LNCaP clone FGC (cell line): ENCODE data around the gene FTSJ3.

ENCODE experiments used
- DNase-seq: peaks from one replicate; pipeline ENCODE4 v3.0.0-alpha.2; 2011; ENCODE audit warnings: low read depth
- H3K4me3 ChIP-seq: 2 replicates; pipeline ENCODE4 v1.5.1; 2011; ENCODE audit warnings: mild to moderate bottlenecking, low read depth, low read length, control low read depth
- TF ChIP-seq, protein P1 (sequence below): IDR thresholded peaks from 2 replicates; pipeline ENCODE4 v1.5.1; 2012; ENCODE audit warnings: mild to moderate bottlenecking; ENCODE audit not compliant: control insufficient read depth, insufficient read depth; ENCODE audit errors: extremely low read depth

FTSJ3 gene

GRCh38 chr17:63840591-63841349 is 13.3 kb upstream of the FTSJ3 start:
- peak overlapping the region; percentile 94 for H3K4me3 ChIP-seq
- no peak for DNase-seq
- TF ChIP-seq, protein P1, sequence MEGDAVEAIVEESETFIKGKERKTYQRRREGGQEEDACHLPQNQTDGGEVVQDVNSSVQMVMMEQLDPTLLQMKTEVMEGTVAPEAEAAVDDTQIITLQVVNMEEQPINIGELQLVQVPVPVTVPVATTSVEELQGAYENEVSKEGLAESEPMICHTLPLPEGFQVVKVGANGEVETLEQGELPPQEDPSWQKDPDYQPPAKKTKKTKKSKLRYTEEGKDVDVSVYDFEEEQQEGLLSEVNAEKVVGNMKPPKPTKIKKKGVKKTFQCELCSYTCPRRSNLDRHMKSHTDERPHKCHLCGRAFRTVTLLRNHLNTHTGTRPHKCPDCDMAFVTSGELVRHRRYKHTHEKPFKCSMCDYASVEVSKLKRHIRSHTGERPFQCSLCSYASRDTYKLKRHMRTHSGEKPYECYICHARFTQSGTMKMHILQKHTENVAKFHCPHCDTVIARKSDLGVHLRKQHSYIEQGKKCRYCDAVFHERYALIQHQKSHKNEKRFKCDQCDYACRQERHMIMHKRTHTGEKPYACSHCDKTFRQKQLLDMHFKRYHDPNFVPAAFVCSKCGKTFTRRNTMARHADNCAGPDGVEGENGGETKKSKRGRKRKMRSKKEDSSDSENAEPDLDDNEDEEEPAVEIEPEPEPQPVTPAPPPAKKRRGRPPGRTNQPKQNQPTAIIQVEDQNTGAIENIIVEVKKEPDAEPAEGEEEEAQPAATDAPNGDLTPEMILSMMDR: no peak

- DNase-seq: peak; percentile 95
- peak overlapping the region; percentile 94 for H3K4me3 ChIP-seq
- TF ChIP-seq, protein P1: no peak
Measured at GRCh38 chr17:63838631-63839171, 11.2 kb upstream of the FTSJ3 start.

DNA sequence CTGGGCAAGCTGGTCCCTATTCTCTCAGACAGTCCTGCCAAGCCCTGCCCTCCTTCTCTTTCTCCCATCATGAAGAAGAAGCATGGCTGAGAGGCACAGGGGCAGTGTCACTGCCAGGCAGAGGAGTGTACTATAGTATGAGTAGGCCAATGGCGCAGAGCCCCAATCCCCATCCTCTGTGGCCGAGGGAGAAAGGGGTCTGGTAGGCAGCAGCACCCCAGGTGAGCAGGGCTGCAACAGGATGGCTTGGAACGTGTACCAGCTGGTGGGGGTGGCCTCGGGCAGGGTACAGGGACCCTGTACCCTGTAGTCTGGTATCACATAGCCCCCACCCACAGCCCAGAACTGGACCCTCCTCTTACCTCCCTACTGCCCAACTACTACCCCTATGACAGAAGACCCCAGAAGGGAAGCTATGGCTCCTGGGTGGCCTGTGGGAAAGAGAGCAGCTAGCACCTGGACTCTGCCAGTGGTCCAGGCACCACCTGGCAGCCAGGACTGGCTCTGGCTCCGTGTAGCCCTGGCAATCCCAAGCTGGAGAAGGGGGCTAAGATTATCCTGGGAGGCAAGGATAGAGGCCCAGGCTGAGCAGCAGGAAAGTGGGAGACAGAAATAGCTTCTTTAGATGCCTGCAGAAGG is 10.6 kb upstream of the FTSJ3 start:
- TF ChIP-seq, protein P1: no peak
- peak overlapping the region; percentile 94 for H3K4me3 ChIP-seq
- no peak for DNase-seq

DNA sequence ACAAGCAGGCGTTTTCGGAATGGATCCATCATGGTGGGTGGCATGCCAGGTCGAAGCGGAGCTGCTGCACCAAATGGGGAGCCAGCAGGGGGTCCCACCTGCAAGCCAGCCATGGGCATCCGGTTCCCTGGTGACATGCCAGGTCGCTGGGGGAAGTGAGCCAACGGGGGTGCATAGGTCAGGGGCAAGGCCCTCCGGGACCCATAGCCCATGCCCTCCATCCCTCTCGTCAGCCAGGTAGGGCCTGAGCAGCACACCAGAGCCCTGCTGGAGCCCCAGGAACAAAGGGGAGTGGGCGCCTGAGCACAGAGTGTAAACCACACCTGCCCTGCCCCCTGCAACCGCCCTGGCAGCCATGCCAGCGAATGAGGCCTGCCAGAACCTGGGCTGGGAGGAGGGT is 10.0 kb upstream of the FTSJ3 start:
- TF ChIP-seq, protein P1: no peak
- DNase-seq: no peak
- no peak overlapping the region for H3K4me3 ChIP-seq

- TF ChIP-seq, protein P1: no peak
- DNase-seq: no peak
- H3K4me3 ChIP-seq: no peak overlapping the region
Measured at GRCh38 chr17:63836811-63837210, 9.3 kb upstream of the FTSJ3 start.

DNA sequence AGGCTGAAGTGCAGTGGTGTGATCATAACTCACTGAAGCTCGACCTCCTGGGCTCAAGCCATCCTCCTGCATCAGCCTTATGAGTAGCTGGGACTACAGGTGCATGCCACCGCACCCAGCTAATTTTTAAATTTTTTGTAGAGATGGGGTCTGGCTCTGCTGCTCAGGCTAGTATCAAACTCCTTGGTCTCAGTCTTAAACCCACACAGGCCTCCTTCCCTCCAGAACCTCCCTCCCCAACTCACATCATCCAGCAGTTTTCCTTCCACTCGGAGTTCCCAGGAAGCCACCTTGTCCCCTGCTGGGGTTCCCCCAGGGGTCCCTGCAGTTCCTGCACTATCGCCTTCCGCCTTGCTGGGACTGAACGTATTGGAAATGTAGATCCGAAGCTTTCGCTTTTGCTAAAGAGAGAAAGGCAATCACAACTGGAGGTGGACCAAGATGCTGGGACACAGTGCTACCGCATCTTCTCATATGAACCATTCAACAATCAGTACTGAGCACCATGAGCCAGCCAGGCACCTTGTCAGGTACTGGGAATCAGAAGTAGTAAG is 7.8 kb upstream of the FTSJ3 start:
- H3K4me3 ChIP-seq: no peak overlapping the region
- TF ChIP-seq, protein P1: no peak
- no peak for DNase-seq
